B cell (primary cell): ENCODE results near the gene TWIST1.

Experiments used
- CTCF ChIP-seq: fragments of 200-600 bp; IDR thresholded peaks from one replicate; pipeline ENCODE4 v1.8.0; 2022; ENCODE audit warnings: antibody characterized with exemption, mild to moderate bottlenecking
- EZH2 ChIP-seq: IDR thresholded peaks from 2 replicates; pipeline ENCODE4 v1.6.1; 2012; ENCODE audit warnings: borderline replicate concordance, low read depth, mild to moderate bottlenecking, moderate library complexity, low read length; ENCODE audit not compliant: insufficient read depth, poor library complexity, severe bottlenecking

- TF ChIP-seq CTCF (no peak), EZH2 (no peak)
Observed at GRCh38 chr7:19089797-19090196, 27.6 kb downstream of the TWIST1 start.
